Measurements from ENCODE around the gene PISD.

Gene PISD

GRCh38 chr22:31572939-31573338, 89.1 kb downstream of the PISD start:
- no peak for DNase-seq (ENCODE audit: low read depth)

- DNase-seq (ENCODE audit: low read depth): no peak
Measured at GRCh38 chr22:31569126-31569525, 92.9 kb downstream of the PISD start.
